Fibroblast of pulmonary artery (primary cell): ENCODE data around the gene CDK14.
A peak's percentile ranks its signal among the peaks of the same experiment; 100 is the strongest.

ENCODE experiments used
- DNase-seq: peaks from one replicate; pipeline ENCODE4 v3.0.0-alpha.2; 2010; ENCODE audit warnings: low read depth
- H3K4me3 ChIP-seq: replicated peaks from 2 replicates; pipeline ENCODE4 v1.5.1; 2011; ENCODE audit warnings: low read depth, mild to moderate bottlenecking, control low read depth, low read length, moderate library complexity
- TF ChIP-seq, protein P1 (sequence below): IDR thresholded peaks from 2 replicates; pipeline ENCODE4 v1.5.1; 2011; ENCODE audit warnings: mild to moderate bottlenecking, control low read depth, low read length, inconsistent platforms; ENCODE audit errors: missing control alignments

Gene CDK14

DNA sequence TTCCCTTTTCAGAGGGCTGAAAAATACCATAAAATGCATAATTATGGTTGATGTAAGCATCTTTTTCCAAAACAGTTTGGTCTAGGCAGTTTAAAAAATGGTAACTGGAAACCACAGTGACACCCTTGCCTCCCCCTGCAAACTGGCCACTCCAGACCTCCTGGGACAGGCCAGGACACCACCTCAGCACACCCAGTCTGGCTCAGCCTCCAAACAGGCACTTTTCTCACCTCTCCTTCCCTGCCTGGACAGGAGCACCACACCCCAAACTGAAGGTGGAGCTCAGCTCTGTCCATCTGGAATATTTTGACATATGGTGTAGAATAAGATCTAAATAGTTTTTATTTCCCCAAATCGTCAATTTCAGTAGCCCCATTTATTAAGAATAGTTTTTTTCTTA, 78.5 kb downstream of the CDK14 start:
- TF ChIP-seq, protein P1, sequence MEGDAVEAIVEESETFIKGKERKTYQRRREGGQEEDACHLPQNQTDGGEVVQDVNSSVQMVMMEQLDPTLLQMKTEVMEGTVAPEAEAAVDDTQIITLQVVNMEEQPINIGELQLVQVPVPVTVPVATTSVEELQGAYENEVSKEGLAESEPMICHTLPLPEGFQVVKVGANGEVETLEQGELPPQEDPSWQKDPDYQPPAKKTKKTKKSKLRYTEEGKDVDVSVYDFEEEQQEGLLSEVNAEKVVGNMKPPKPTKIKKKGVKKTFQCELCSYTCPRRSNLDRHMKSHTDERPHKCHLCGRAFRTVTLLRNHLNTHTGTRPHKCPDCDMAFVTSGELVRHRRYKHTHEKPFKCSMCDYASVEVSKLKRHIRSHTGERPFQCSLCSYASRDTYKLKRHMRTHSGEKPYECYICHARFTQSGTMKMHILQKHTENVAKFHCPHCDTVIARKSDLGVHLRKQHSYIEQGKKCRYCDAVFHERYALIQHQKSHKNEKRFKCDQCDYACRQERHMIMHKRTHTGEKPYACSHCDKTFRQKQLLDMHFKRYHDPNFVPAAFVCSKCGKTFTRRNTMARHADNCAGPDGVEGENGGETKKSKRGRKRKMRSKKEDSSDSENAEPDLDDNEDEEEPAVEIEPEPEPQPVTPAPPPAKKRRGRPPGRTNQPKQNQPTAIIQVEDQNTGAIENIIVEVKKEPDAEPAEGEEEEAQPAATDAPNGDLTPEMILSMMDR: no peak
- H3K4me3 ChIP-seq: no peak overlapping the region
- DNase-seq: no peak

DNA sequence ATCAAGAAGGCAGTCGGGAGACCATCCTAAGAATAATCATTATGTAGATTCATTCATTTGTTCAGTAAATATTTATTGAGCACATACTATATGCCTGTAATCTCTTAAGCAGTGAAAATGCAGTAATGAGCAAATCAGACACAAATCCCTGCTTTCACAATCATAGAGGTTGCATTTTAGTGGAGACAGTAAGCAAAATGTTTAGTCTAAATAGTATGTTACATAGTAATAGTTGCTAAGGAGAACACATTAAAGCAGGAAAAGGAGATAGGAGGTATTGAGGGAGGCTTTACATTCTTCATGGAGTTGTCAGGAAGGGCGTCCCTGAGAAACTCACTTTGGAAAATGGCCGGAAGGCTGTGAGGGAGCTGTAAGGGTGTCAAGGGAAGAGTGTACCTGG, 79.9 kb downstream of the CDK14 start:
- H3K4me3 ChIP-seq: no peak overlapping the region
- DNase-seq: peak; percentile 24
- TF ChIP-seq, protein P1: no peak

DNA sequence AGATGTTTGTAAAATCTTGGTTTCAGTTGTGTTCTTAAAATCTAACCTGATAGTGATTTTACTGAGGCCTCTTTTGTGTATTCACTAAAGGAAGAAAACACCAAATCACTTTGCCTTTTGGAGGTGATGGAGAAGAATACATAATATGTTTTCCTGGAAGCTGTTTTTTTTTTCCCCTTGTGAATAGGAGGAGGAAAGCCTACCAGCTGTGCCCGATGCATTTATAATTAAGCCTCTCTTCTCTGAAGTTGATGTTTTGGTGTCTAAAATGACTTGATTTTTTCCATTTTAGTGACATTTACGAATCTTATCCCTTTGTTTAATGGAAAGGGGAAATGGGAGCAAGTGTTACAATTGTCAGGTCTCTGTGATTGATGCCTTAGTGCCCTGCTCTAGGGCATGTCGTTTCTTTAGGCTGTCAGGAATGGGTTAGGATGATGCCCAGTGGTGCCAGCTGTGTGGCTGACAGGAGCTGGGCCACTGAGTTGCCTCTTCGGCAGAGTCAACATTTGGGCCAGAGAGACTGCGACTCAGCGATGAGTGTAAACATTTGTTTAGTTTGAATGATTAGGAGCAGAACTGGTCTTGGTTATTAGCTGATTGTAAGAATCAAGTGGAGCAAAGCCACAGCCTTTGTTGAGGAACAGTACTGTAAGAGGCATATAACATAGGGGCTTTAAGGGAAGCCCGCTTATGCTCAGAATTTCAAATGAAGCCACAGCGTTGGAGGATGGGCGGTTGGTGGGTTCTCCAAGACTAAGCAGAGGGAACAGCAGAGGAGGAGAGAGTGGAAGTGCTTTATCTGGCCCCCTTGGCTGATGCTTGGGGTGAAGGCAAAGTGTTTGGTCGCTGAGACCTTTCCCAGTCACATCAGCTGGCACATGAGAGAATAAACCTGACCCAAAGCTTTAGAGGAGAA, 81.6 kb downstream of the CDK14 start:
- DNase-seq: no peak
- no peak overlapping the region for H3K4me3 ChIP-seq
- TF ChIP-seq, protein P1: no peak

DNA sequence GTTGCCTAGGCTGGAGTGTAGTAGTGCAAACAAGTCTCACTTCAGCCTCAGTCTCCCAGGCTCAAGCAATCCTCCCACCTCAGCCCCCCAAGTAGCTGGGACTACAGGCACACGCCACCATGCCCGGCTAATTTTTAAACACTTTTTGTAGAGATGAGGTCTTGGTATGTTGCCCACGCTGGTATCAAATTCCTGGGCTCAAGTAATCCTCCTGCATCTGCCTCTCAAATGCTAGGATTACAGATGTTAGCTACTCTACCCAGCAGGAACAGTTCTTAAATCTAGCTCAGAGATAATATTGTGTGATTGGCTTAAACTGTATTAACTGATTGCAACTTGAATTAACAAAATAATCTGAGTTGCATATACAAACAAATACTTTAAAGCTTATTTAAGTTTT, 82.9 kb downstream of the CDK14 start:
- H3K4me3 ChIP-seq: no peak overlapping the region
- TF ChIP-seq, protein P1: no peak
- DNase-seq: no peak

DNA sequence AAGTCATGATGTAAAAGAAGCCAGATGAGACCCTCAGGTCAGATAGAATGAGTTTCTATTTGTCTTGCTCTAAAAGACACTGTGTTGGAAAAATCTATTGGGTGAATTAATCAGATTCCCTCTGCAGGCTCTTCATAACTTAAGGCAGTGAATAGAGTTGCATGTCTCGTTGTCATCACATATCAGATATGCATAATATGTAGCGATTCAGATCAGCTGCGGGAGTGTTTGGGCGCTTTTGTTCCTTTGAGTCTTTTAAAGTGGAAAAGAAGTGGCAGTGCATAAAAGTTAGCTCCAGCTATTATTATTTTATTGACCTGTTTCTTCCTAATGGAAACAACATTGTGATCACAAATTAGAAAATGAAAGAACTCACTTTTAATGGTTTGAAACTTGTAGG, 84.4 kb downstream of the CDK14 start:
- no peak for DNase-seq
- TF ChIP-seq, protein P1: no peak
- no peak overlapping the region for H3K4me3 ChIP-seq

DNA sequence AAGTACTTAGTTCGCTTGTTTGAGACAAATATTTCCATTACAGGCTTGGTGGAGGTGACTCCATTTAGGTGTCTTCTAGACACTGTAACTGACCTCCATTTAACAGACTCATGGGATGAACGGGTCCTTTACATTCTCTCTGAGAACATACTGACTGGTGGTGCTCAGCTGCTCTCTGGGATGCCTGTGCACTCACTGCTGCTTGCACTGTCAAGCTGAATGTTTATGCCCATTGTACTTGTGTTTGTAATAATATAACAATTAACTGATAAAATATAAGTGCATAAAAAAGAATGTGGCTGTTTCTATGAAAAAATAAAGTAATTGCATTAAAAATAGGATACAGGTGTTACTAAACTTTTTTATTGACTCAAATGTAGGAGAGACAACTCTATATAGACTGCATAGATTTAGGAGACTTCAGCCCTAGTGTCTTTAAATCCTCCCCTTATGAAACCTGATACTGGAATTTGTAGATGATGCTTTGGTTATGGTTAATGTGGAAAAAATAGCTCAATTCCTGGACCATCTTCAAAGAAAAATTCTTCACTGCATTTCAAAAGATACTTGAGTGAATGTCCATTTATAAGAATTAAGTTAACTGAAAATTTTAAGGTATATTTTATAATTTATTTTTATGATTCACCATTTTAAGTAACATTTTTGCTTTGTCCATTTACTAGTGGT, 85.4 kb downstream of the CDK14 start:
- peak; percentile 36 for DNase-seq
- H3K4me3 ChIP-seq: no peak overlapping the region
- TF ChIP-seq, protein P1: no peak
